GM19023 (cell line): Measurements from ENCODE around the gene SPIB.
A peak's percentile ranks its signal among the peaks of the same experiment; 100 is the strongest.

Experiments
- ATAC-seq: cut with Tn5 transposase; IDR thresholded peaks from one replicate; pipeline ENCODE4 v1.9.1; 2021; ENCODE audit warnings: mild to moderate bottlenecking, moderate library complexity; ENCODE audit not compliant: unreplicated experiment

Gene SPIB

GRCh38 chr19:50417111-50418081 lies 1.3 kb upstream of the SPIB start:
- ATAC-seq = no peak

- ATAC-seq = no peak
Observed at GRCh38 chr19:50419022-50419579, 363 bp downstream of the SPIB start.

DNA sequence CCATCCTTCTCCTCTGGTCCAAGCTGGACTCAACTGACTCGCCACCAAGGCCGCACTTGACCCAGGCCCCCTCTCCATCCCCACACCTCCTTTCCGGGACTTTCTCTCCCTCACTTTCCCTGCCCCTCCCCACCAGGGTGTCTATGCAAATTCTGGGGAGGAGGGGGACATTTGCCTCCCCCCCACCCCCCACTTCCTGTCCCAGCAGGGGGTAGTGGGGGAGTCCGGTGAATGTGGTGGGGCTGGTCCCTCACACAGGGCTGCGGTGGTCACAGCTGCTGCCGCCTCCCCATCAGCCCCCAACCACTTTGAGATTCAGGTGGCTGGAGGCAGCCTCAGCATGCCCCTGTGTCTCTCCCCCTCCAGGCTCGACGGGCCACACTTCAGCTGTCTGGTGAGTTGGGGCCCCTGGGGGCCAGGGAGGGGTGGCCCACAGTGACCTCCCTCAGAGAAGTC lies 870 bp downstream of the SPIB start:
- no peak for ATAC-seq

DNA sequence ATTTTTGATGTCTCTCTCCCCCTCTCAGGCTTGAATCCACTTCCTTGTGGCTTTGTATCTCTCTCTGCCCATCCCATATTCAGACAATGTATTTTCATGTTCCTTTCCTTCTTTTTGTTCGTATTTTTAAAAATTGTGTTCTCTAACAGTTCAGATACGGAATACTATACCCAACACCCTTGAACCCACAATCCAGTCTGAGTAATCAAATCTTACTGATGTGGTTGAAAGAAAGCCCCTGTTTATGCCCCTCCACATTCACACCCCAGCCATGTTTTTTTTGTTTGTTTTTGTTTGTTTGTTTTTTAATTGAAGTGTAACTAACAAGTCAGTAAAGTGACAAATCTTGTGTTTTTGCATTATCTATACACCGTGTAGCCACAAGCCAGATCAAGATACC lies 1.4 kb downstream of the SPIB start:
- ATAC-seq = no peak

DNA sequence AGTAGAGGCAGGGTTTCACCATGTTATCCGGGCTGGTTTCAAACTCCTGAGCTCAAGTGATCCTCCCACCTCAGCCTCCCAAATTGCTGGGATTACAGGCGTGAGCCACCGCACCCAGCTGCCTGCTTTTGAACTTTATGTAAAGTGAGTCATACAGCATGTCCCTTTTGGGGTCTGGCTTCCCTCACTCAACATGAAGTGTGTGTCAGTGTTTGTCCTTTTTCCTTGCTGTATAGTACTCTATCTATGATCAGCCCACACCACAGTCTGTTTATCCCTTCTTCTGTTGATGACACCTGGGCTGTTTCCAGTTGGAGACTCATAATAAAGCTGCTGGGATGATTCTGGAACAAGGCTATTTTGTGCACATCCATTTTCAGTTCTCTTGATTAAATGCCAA lies 2.1 kb downstream of the SPIB start:
- ATAC-seq = no peak

DNA sequence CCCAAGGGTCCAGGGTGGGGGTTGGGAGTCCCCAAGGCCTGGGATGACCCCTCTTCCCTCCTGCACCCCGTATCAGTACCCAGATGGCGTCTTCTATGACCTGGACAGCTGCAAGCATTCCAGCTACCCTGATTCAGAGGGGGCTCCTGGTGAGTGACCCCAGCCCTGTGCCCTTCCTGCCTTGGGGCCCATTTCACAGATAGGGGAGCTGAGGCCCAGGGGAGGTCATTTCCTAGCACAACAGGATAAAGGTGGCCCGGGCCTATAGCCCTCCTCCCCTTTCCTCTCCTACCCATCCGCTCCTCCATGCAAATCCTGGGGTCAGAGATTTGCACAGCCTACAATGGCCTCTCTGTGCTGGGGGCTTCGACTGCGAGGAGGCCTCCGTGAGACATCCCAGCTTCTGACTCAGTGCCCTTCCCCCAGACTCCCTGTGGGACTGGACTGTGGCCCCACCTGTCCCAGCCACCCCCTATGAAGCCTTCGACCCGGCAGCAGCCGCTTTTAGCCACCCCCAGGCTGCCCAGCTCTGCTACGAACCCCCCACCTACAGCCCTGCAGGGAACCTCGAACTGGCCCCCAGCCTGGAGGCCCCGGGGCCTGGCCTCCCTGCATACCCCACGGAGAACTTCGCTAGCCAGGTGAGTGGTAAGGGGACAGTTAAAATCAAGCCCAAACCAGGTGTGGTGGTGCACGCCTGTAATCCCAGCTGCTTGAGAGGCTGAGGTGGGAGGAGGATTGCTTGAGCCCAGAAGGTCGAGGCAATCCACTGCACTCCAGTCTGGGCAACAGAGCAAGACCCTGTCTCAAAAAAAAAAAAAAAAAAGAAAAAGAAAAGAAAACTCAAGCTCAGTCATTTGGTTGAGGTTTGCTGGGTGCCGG lies 3.9 kb downstream of the SPIB start:
- no peak for ATAC-seq

DNA sequence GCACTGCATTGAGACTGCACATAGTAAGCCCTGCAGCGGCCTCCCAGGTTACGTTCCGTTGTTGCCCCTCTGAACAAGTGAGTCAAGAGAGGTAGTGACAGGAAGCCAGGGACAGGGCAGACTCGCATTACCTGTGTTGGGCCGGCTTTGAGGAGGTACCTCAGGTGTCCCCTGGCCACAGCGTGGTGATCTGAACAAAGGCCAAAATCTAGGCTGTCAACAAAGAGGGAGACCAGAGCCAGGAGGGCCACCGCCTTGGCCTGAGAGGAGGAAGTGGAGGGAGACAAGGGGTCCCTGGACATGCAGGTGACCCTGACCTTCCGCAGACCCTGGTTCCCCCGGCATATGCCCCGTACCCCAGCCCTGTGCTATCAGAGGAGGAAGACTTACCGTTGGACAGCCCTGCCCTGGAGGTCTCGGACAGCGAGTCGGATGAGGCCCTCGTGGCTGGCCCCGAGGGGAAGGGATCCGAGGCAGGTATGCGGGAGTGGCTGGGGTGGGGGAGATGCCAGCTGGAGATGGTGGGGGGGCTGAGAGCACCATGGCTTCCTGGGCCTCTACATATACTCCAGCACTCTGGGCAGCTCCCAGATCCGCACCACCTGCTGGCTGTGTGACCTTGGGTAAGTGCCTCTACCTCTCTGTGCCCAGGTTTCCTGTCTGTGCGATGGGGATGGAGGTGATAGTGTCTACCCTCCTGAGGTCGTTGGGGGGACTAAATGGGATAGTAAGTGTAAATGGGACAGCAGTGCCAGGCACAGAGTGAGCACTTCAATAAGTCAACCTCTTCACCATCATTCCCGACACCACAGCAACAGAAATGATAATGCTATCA lies 4.8 kb downstream of the SPIB start:
- ATAC-seq = no peak

DNA sequence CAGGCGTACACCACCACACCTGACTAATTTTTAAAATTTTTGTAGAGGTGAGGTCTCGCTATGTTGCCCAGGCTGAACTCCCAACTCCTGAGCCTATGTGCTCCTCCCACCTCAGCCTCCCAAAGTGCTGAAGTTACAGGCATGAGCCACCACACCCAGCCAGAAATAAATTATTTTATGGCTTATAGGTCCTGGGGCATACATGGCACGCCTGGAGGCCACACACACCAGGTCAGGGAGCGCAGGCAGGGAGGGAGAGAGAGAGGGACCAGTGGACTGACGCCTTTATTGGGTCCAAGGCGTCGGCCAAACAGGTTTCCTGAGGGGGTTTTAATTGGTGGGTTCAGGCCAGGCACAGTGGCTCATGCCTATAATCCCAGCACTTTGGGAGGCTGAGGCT lies 6.8 kb downstream of the SPIB start:
- no peak for ATAC-seq

DNA sequence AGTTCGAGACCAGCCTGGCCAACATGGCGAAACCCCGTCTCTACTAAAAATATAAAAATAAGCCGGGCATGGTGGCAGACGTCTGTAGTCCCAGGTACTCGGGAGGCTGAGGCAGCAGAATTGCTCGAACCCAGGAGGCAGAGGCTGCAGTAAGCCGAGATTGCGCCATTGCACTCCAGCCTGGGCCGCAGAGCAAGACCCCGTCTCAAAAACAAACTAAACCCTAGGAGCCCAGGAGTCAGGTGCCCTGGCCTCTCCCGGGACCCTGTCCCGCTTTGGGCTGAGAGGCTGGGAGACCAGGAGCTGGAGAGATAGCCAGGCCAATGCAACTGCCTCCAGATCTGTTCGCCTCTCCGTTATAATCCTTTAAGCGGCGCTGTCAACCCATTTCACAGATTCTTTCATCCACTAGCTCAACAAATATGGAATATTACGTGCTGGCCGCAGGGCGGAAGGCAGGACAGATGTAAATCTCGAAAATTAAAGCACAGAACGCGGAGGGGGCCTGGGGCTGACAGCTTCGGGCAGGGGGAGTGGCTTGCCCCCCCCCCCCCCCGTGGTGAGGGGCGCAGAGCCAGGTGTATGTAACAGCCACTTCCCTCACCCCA lies 8.7 kb downstream of the SPIB start:
- no peak for ATAC-seq

DNA sequence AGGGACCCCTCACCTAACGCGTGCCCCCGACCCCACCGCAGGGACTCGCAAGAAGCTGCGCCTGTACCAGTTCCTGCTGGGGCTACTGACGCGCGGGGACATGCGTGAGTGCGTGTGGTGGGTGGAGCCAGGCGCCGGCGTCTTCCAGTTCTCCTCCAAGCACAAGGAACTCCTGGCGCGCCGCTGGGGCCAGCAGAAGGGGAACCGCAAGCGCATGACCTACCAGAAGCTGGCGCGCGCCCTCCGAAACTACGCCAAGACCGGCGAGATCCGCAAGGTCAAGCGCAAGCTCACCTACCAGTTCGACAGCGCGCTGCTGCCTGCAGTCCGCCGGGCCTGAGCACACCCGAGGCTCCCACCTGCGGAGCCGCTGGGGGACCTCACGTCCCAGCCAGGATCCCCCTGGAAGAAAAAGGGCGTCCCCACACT lies 9.3 kb downstream of the SPIB start:
- ATAC-seq = no peak

GRCh38 chr19:50428772-50429463 lies 10.2 kb downstream of the SPIB start:
- no peak for ATAC-seq

- no peak for ATAC-seq
Observed at GRCh38 chr19:50430888-50431342, 12.2 kb downstream of the SPIB start.

- ATAC-seq = peak; percentile 87
Observed at GRCh38 chr19:50431343-50432220, 12.8 kb downstream of the SPIB start.

DNA sequence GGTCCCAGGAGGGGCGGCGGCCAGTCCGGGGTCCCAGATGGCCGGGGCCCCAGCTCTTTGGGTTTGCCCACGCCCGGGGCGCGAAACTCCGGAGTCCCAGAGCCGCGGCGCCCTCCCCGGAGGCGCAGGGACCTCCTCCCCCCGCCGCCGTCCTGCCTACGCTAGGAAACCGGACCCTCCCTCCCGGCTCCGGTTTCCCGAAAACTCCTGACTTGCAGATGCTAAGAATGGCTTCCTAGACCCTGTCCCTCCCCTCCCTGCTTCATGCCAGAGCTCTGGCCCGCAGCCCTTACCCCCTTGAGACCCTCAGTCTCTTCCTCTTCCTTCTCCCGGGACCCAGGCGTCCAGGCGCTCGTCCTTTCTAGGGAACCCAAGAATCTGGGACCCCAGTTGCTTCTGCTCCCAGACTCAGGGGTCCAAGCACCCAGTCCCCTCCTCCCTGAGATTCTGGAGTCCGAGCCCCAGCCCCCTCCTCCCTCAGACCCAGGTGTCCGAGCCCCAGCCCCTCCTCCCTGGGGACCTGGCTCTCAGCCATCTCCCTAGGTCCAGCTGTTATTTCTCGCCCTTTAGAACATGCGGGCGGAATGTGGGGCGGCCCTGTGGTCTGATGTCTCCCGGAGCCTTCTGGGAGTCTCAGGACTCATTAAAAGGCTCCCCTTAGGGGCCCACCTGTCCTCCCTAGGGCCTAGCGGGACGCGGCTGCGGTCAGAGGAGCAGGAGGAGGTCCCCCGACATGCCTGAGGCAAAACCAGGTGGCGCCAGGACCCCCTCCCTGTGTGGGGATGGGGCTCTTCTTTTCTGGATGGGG lies 13.7 kb downstream of the SPIB start, which contains the start of gene MYBPC2:
Gene MYBPC2 (plus strand): TSS at position 672 of the 808 bp plus-strand sequence. CDS start 62 bp downstream, at position 734.
- no peak for ATAC-seq

DNA sequence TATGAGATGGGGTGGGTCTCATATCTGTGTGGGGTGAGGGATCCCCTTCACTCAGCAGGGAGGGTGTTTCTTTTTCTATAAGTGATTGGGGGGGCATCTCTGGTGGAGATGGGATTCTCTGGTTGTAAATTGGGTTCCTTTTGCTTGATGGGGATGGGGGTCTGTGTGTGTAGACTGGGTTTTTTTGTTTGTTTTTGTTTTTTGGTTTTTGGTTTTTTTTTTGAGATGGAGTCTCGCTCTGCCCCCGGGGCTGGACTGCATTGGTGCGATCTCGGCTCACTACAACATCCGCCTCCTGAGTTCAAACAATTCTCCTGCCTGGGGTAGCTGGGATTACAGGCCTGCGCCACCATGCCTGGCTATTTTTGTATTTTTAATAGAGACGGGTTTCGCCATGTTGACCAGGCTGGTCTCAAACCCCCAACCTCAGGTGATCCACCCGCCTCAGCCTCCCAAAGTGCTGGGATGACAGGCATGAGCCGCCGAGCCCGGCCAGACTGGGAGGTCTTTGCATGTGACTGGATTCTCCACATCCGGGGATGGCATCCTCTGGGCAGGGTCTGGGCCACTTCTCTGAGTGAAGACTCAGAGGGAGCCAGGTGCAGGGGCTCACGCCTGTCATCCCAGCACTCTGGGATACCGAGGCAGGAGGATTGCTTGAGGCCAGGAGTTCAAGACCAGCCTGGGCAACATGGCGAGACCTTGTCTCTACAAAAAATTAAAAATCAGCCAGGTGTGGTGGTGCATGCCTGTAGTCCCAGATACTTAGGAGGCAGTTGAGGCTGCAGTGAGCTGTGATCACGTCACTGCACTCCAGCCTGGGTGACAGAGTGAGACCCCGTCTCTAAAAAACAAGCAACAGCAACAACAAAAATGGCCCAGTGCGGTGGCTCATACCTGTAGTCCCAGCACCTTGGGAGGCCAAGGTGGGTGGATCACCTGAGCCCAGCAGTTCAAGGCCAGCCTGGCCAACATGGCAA lies 14.8 kb downstream of the SPIB start:
- no peak for ATAC-seq

DNA sequence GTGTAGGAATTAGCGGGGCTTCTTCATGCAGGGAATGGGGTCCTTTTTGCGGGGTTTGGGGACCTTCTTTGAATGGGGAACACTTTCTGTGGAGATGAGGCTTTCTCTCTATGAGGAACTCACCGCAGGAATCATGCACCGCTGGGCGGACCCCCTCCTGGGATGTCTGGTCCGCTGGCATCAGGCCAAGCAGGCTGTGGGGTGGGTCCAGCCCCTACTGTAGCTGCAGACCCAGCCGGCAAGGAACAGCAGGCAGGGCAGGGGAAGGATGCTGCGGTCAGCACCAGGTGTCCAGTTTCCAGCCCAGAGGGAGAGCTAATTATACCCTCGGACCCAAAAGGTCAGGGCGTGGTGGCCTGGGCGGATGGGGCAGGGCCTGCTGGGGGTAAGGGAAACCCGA lies 15.8 kb downstream of the SPIB start:
- ATAC-seq = no peak
